ENCODE measurements around the gene RAD51B.
"Not testable (repeated sequence)": the region's sequence is repeated elsewhere in the genome, so short reads cannot be mapped to it uniquely, and the experiment has no call there.

The RAD51B gene

DNA sequence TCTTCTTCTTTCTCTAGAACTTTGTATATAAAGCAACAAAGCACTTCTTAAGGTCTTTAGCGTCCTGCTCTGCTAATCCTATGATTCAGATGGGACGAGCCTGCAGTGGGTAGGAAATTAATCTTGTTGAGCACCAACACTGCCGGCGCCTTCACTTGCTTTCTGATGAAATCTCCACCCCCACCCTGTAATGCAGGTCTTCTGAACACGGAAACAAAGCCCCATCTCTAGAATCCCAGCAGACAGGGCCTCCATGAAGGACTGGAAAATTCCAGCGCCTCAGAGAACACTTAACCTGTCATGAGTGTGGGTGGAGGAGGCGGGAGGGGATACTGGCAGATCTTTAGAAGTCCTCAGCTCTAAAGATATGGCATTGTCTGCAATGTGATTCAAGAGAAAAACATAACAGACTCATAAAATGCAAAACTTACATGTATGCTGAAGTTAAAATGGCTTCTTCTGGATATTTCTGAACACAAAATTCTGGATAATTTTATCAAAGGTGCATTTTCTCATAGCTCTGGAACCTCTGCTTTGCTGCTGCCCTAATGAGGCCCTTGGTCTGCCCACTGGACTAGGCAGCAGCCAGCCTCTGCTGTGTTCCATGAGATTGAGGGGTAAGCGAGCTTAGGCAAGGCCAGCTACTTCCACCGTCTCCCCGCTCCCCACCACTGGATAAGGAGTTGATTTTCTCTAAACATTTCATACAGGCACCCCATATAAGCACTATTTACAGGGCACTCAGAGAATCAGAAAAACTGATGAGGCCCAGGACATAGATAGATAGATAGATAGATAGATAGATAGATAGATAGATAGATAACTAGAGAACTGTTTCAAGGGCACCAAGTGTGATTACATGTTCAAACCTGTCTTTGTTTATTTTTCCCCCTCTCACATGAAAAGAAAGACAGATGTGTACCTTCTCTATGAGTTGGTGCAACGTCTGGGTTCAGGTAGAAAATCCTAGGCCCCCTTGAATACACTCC is 930.2 kb downstream of the RAD51B start:
- DNase-seq: no peak

DNA sequence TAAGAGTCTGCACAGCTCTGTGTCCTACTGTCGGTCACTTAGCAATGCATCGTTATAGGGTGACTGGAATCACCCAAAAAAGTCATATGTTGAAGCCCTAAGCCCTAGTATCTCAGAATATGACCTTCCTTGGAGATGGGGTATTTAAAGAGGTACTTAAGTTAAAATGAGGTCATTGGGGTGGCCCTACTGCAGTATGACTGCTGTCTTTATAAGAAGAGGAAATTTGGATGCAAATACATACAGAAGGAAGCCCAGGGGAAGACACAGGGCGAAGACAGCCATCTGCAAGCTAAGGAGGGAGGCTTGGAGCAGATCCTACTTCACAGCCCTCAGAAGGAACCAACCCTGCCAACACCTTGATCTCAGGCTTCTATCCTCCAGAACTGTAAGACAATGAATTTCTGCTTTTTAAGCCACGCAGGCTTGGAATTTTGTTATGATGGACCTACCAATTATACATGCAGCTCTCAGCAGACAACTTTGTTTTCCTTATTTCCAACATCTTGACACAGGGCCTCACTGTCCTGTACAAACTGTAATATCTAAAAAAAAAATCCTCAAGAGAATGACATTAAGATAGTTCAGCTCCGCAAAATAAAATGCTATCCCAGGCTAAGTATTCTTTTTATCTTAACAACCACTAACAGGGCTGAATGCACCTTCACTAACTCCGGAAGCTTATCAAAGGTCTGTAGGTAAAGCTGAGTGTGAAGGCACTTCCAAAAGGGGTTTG is 932.9 kb downstream of the RAD51B start:
- DNase-seq: no peak

DNA sequence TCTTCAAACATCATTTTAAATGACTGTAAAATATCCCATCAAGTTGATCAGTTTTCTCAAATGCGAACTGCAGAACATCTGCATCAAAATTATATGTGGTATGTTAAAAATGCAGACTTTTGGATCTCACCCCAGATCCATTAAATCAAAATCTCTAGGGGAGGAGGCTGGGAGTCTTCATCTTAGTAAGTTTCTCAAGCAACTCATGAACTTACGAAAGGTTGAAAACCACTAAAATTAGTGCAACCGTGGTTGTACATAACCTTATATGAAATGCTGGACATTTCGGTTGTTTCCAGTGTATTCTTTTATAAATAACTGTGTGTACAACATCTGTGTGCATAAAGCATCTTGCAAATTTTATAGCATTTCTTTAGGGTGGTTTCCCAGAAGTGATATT is 934.1 kb downstream of the RAD51B start:
- DNase-seq: no peak

DNA sequence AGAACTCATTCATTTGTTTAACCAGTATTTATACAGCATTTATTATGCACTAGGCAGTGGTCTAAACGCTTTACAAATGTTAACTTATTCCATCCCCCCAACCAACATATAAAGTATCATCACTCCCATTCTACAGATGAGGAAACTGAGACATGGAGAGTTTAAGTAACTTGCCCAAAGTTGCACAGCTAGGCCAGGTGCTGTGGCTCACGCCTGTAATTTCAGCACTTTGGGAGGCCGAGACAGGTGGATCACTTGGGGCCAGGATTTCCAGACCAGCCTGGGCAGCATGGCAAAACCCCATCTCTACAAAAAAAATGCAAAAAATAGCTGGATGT is 935.4 kb downstream of the RAD51B start:
- no peak for DNase-seq

DNA sequence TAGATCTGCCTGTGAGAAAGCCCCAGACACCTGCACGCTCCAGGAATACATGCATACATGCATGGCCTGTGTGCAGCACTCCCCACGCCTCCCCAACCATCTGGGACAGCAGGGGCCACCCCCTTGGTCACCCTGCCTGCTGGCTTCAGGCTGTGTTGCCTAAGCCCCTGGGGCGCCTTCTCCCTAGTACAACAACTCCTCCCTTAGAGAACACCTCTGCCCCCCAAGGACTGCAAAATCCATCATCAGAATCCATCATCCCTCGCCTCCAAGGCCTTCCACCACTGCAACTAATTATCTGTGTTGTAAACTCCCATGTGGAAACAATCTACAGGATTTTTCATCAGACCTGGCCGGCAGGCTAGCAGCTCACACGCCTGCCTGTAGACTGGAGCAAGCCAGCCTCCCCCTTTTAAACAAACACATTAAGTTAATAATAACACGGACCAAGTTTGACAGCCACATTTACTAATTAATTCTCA is 936.5 kb downstream of the RAD51B start:
- no peak for DNase-seq

DNA sequence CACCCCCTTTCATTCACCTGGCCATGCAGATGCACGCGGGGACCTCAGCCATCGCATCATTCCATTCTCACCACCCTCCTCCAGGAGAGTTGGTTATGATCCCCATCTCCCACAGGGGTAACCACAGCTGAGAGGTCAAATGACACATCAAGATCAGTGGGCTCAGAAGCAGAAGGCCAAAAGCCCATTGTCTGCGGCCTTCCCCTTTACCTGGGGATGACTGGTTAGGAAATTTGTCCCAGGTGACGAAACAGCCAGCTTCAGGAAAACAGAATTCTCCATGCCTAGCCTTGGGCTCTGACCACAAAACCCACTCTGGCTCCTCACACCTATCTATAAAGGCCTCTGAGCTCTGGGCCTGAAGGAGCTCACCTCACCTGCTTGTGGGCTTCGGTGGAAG is 937.2 kb downstream of the RAD51B start:
- DNase-seq: no peak

DNA sequence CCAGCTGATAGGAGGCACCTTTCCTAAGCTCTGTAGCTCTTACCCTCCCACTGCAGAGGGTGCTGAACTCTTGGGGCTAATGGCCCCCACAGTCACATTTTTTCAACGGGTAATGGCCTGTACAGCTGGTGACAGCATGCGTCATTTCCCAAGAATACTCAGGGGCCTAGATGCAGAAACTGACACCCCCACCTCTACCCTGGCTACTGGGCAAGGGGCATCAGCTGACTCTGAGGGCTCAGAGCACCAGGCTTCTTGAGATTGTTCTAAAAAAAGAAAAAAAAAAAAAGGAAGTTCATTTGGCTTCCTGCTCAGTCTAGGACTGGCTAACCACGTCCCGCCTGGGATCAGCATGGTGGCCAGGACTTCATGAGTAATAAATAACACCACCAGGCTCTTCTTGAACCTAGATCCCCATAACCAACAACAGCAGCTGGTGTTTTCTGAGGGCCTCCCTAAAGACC is 938.1 kb downstream of the RAD51B start:
- peak; percentile 20 for DNase-seq

DNA sequence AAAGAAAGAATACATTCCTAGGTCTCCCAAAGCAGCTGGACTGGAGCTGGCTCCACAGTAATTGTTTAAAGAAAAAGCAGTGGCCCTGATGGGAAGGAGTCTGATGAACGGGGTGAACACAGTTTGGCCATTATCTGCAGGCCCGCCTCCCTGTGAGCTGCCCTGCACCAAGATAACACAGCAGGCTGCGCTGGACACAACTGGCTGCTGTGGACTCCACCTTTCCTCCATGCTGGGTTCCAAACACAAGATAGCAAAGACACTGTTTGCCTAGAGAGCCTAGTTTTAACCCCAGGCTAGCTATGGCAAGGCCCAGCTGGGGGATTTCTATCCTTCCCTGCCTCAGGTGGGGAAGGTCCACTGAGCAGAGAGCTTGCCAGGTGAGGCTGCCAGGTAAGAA is 938.7 kb downstream of the RAD51B start:
- DNase-seq: no peak

DNA sequence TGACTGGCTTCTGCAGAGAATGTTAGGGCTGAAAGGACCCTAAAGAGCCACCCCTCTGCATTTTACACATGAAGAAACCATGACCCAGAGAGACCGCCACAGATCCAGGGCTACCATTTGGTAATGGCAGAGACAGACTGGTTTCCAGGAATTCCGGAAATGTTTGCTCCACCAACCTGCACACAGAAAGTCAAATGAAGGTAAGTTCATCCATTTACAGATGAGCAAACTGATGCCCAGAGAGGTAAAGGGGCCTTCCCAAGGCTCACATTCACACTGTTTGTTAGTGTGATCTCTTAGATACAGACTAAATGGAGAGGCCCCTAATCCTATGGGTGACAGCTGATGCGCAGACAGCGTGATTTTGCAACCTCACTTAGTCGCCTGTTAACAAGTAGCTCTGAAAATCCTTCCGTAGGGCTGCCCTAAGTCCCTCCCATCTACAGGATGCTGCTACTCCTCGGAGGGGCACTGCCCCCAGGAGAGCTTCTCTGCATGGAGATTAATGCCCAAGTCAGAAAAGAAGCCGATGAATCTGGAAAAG is 939.5 kb downstream of the RAD51B start:
- DNase-seq: no peak

DNA sequence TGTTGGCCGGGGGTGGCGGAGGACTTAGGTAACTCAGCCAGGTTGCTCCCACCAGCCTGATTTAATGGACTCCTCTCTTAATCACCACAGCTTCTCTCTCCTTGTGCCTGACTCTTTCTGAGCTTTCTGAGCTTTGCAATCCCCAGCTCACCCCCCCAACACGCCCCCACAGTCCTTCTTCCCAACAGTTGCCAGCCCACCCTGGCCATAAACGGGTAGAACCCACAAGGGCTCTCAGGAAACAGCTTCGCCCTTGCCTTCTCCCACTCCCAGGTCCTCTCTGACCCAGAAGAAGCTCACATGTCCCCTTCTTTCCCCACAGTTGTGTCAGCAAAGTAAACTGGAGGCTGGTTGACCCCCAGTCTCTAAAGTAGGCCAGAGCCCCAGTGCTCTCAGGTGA is 940.4 kb downstream of the RAD51B start:
- no peak for DNase-seq

DNA sequence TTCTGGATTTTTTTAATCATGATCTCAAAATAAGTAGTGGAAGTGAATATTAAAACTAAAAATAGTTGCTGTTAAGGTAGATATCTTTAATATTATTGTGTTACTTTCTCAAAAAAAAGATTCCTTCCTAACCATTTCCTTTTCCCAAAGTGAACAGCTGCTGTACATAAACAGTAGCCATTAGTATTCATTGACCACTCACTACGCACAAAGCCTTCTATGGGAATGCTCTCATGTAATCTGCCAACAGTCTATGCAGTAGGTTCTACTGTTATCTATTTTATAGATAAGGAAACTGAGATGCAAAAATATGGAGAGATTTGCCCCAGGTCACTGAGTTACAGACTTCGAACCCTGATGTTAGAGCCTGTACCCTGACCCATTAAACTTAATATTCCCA is 941.2 kb downstream of the RAD51B start:
- DNase-seq: no peak

DNA sequence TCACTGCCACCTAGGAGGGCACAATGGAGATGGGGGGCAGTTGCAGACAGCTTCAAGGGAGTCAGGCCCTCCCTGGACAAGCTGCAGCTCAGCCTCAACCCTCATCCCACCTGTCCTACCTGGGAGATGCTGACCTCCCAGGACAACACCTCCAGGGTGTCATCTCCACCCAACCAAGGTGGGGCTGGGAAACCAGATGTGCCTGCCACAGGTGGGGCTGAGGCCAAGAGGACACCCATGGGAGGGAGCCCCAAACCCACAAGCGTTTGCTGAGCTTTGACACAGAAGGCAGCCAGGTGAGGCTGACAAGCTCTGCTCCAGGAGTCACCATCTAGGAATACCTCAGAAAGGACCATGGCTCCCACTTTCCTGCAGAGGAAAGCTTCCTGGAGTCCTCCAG is 941.8 kb downstream of the RAD51B start:
- DNase-seq: no peak

DNA sequence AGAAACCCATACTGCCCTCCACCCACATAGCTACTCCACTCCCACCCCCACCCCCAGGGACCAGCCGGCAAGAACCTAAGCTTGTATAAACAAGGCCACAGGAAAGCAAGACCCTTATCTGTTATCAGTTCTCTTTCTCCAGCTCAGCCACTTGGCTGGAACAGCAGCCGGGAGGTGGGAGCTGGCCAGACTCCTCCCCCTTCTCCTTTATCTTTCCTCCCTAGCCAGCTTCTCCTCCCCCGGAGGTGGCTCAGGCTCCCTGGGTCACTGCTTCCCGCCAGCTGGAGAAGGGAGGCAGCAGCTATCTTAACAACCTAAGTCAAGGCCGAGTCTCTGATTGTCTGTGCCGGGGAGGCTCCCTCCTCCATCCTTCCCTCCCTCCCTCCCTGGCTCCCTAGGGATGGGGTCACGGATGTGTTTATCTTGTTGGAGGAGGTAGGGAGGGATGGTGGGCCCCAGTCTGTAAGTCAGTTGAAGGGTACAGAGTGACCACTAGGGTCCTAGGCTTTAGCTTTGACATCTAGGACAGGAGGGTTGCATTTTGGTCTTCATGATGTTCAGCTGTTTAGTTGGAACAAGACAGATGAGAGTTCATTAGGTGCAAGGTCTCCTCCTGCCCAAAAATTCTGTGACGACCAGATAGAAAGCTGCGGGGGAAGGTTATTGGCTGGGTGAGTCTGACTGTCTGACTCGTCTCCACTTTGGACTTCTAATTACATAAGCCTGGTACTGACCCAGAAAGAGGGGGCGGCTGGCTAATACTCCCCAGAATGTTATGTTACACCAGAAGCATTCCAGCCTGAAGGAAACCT is 943.6 kb downstream of the RAD51B start:
- DNase-seq: no peak

DNA sequence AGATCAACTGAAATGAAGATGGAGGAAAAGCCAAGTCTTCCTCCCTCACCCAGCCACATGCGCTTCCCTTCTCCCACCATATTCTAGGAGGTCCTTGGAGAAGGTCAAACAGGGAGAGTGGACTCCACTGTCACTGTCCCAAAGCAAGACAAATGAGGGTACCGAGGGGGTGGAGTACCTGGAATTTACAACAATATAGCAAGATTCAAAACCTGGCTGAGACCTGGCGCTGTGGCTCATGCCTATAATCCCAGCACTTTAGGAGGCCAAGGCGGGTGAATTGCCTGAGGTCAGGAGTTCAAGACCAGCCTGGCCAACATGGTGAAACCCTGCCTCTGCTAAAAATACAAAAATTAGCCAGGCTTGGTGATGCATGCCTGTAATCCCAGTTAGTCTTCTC is 944.3 kb downstream of the RAD51B start:
- DNase-seq: not testable (repeated sequence)

DNA sequence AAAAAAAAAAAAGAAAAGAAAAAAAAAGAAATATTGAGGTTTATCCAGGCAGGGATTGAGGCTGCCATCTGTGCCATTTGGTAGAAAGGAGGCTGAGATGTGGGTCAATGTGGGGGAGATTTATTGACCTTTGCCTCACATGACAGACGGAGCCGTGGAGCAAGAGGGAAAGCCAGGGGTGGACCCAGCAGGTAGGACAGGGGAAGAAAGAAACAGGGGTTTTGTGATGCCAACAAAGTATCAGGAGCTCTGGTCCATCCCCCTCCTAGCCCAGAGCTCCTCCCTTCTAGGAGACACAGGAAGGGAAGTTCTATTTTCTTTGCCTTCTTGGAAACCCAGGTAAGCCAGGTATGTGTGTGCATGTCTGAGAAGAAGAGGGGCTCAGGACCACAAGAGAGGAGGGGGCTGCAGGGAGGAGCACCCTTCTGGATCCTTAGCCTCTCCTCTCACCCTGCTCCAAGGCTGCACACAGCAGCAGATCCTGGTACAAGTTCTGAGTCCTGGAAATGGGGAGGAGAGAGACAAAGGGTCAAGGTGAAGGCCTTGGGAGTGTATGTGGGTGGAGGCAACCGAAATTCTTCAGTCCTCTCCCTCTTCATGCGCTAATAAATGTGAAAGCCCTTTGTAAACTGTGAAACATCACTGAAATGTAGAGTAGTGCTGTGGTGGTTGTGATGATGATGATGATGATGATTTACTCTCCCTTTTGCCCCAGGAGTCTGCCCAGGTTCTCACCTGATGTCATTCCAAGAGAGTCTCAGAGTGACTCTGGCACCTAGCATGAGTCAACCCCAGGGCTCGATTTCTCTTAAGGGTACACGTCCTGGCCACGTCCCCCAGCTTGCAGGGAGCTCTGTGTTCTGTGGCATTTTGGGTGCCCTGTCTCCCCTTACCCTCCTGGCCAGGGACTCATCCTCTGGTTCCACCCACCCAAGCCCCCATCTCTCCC is 947.0 kb downstream of the RAD51B start:
- no peak for DNase-seq

DNA sequence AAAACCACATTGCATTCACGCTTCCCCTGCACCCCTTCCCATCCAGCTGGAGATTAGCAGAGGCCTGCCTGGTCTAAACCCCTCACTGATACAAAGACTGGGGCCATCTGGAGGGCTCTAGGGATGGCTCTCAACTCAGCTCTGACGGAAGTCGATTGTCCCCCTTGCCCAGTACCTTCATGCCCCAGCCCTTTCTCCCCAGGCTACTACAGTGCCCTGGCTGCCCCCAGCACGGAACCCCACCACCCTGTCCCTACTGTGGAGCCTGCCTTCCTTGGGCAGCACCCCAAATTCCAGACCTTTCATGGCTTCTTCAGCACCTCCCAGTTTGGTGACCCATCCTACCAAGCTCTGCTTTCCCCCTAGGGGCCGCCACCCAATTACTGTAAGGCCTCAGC is 947.7 kb downstream of the RAD51B start:
- DNase-seq: no peak

DNA sequence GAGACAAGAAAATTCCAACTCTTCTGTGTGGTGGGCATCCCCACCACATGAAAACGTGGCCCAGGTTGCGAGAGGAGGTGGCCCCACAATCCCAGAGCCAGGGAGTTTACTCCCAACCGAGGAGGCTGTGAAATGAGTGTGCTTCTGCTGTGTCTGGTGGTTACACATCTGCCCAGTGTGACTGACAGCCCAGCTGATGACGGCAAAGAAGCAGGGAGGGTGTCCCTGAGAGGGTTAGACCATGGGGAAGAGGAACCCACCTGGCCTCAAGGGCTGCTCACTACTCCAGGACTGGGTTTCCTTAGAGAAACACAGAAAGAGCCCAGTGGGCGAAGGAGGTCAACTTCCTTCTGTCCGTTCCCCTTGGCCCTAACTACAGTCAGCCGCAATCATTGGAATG is 948.7 kb downstream of the RAD51B start:
- DNase-seq: no peak

DNA sequence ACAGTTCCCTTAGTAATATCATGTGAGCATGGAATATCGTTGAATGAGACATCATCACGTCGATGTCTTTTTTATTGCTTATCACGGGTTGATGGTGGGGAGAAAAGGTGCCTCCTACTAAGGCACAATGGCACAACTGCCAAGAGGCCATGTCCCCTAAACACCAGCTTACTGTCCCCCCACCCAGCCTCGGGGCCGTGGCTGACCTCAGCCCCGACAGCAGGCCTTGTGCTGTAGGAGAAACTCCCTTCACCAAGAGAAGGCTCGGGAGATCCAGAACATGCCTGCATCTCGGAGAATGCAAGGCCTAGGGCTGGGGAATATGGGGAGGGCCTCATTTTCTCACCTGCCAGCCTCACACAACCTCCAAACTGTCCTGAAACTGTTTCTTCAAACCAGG is 950.5 kb downstream of the RAD51B start:
- DNase-seq: no peak

DNA sequence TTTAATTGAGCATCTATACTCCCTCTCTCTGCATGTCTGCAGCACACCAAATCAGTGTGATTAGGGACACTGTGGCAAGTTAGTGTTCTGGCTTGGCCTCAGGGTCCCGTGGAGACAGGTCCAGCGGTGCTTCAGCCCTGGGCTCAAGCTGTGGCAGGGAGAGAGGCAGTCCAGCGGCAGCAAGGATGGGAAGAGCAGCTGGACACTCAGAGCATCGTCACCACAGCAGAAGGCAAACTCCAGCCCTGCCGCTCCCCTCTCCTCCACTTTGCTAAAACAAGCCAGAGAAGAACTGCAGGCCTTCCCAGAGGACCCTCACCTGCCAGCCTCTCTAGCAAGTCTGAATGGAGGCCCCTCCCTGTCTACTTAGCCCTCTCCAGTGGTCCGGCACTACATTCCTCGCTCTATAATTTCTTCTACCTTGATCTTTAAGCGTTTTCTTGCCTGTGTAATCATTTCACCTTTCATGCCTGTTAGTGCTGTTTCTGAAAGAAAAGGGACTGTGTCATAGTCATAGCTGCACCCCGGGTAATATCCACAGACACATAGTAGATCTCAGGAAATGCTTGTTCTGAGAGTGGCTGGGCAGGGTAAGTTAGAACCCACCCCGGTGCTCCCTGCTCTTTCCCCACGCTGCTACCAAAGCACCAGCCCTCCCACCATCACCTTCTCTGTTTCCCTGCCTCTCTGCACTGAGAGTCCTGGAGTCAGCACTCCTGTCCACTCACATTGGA is 951.1 kb downstream of the RAD51B start:
- DNase-seq: no peak

DNA sequence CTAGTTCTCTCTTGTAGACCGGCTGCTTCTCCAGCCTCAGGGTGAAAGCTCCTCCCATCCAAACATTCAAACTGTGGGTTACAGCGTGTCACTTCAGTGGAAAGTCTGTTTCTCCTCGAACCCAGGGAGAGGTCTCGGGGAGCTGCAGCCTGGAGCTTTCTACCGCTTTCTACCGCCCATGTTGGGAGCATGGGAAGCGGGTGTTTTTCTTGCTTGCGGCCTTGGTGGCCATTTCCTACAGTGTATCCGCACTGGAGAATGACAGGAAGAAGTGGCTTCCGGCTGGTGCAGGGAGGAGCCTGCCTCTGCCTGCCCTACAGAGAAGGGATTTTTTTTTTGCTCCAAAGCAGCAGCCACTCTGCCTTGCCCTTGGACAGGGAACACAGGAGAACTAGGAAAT is 952.1 kb downstream of the RAD51B start:
- DNase-seq: peak; percentile 18
